COR-L47 (cell line): Measurements from ENCODE around the gene SCN1B.
A peak's percentile ranks its signal among the peaks of the same experiment; 100 is the strongest.
"Not testable (repeated sequence)": the region's sequence is repeated elsewhere in the genome, so short reads cannot be mapped to it uniquely, and the experiment has no call there.

ENCODE experiments used
- DNase-seq: peaks from one replicate; lab custom pipeline; 2025; lab: John Stamatoyannopoulos, UW

SCN1B gene

GRCh38 chr19:35000647-35001501 lies 29.4 kb upstream of the SCN1B start:
- DNase-seq, result peak; percentile 10

GRCh38 chr19:35002037-35002535 lies 28.2 kb upstream of the SCN1B start:
- no peak for DNase-seq

- DNase-seq, result no peak
These were observed 25.6 kb upstream of the SCN1B start for GRCh38 chr19:35004517-35005255.

GRCh38 chr19:35005256-35005977 lies 24.9 kb upstream of the SCN1B start:
- no peak for DNase-seq

DNA sequence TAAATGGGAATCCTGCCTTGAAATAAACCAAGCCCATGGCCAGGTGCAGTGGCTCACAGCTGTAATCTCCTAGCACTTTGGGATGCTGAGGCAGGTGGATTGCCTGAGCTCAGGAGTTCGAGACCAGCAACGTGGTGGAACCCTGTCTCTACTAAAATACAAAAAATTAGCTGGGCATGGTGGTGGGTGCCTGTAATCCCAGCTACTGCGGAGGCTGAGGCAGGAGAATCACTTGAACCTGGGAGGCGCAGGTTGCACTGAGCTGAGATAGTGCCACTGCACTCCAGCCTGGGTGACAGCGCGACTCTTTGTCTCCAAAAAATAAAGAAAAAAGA lies 24.3 kb upstream of the SCN1B start:
- DNase-seq, result not testable (repeated sequence)

GRCh38 chr19:35006342-35006998 lies 23.8 kb upstream of the SCN1B start:
- peak; percentile 5 for DNase-seq

DNA sequence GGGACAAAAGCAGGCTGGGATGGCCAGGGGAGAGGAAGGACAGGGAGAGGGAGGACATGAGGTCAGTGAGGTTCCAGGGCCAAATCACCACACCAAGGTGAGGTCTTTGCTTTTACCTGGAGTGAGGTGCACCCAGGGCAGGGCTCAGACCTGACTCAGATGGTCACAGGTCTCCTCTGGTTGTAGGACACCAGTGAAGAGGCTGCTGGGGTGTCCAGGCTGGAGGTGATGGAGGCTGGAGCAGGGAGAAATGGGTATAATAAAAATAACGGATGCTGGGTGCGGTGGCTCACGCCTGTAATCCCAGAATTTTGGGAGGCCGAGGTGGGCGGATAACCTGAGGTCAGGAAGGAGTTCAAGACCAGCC lies 23.3 kb upstream of the SCN1B start:
- DNase-seq, result no peak

- DNase-seq, result not testable (repeated sequence)
These were observed 22.8 kb upstream of the SCN1B start for GRCh38 chr19:35007427-35007826.

DNA sequence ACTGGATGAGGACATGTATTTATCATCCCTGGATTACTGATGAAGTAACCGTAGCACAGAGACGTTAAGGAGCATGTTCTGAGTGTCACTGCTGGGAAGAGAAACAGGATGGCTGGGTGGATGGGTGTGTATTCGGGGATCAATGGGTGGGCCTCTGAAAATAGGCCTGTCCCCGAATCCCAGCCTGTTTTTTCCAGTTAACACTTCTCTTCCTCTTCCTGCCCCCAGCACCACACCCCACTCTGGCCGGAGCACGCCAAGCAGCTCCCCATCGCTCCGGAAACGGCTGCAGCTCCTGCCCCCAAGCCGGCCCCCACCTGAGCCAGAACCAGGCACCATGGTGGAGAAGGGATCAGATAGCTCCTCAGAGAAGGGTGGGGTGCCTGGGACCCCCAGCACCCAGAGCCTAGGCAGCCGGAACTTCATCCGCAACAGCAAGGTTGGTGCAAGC lies 21.4 kb upstream of the SCN1B start:
- no peak for DNase-seq

DNA sequence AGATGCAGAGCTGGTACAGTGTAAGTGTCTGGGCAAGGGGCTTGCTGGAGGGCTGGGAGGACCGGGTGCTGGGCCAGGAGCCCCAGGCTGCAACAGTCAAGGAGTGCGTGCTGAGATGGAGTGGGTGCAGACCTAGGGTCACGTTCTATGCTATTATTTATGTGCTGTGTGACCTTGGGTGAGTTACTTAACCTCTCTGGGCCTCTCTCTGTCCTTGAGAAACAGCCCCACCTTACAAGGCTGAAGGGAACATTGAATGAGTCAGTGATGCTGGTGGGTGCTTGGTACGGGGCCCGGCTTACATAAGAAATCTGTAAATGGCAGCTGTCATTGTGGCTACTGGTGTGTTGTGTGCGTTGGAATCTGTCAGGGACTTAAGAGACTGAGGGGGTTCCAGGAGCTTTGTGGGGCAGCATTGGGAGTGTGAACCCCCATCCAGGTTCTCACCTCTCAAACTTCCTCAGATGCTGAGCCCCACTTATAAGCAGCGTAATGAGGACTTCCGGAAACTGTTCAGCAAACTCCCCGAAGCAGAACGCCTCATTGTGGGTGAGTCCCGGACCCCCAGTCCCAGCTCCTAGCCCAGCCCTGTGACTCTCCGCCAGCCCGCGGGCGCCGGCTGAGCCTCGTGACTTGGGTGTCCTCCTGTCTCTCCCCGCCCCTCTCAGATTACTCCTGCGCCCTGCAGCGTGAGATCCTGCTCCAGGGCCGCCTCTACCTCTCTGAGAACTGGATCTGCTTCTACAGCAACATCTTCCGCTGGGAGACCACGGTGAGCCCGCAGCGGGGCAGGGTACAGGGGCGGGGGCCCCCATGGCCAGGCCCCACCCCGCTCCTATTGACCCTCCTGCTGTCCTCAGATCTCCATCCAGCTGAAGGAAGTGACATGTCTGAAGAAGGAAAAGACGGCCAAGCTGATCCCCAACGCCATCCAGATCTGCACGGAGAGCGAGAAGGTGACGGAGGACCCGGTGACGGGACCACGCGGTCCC lies 20.6 kb upstream of the SCN1B start:
- no peak for DNase-seq

DNA sequence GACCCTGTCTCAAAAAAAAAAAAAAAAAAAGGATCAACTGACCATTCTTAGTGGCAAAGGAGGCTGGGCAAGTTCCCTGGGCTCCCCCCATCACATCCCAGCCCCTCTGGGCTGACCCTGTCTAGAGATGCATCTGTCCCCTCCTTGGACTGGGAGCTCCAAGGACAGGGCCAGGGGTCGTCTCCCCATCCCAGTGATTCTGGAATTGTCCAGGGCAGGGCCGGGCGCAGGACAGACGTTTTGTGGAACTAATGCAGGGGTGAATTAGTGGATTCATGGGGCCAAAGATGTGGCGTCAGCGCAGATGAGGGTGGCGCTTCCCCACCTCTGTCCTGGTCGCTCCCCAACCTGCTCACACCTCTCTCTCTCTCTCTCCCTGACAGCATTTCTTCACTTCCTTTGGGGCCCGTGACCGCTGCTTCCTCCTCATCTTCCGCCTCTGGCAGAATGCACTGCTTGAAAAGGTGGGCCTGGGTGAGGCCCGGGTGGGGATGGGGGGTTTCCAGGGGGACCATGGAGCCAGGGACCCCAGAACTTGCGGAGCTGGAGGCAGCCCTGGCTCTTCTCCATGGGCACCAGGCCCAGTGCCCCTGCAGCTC lies 19.1 kb upstream of the SCN1B start:
- no peak for DNase-seq

DNA sequence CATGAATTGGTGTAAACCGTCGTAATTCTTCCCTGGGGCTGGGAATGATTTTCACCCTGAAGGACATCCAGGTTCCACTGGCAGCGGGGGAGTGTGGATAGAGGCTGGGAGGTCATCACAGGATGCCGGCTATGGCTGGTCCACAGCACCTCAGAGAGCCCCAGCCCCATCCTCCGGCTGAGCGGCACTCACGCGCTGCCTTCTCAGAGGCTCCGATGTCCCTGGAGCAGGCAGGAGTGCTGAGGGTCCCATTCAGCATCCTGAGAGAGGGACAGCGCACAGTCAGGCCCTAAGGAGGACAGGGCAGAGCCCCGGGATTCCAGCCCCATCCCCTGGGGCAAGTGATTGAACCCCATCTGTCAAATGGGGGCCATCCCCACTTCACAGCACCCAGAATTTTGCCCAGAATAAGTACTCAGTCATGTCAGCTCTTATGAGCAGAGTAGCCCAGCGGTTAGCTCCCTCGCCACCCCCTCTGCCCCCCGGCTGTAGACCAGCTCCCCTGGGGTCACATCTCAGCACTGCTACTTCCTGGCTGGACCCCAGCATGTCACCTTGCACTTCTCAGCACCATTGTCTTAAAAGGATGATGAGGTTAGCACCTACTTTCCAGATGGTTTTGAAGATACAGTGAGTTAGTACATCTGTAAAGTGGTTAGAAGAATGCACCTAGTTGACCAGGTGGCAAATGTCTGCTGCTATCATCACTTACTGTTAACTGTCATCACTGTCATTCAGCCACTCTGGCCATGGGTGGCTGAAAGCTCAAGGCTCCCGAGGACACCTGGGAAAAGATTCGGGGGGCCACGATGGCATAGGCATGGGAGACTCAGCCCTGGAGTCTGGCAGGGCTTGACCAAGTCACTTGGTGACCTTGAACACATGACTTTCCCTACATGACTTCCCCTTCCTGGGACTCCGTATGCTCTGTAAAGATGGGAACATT lies 18.3 kb upstream of the SCN1B start:
- DNase-seq, result no peak

DNA sequence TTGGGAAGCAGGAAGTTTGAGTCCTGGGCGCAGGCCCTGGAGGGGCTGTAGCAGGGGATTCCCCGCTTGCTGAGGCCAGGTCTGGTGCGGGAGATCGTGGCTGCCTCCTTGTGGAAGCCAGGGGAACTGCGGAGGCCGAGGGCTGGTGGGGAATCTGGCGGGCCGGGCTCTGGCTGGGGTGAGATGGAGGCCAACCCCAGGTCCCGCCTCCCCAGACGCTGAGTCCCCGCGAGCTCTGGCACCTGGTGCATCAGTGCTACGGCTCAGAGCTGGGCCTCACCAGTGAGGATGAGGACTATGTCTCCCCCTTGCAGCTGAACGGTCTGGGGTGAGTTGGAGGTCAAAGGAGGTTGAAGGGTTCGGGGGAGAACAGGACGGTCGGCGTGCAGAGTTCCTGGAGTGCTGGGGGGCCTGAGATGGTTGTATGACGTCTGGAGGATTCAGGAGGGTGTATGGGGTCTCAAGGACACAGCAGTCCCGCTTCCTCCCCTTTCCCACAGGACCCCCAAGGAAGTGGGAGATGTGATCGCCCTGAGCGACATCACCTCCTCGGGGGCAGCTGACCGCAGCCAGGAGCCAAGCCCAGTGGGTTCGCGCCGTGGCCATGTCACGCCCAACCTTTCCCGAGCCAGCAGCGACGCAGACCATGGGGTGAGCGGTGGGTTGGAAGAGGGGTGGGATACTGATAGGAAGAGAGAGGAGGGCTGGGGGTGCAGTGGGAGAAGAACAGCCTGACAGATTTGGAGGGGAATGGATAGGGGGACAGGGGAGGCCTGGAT lies 17.0 kb upstream of the SCN1B start:
- no peak for DNase-seq

- DNase-seq, result no peak
These were observed 16.2 kb upstream of the SCN1B start for GRCh38 chr19:35013820-35014754.

DNA sequence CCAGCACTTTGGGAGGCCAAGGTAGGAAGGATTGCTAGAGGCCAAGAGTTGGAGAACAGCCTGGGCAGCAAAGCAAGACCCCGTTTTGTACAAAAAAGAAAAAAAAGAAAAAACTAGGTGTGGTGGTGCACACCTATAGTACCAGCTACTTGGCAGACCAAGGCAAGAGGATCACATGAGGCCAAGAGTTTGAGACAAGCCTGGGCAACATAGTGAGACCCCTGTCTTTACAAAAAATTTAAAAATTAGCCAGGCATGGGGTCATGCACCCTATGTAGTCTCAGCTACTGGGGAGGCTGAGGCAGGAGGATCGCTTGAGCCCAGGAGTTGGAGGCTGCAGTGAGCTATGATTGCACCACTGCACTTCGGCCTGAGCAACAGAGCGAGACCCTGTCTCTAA lies 15.5 kb upstream of the SCN1B start:
- not testable (repeated sequence) for DNase-seq

- DNase-seq, result no peak
These were observed 14.9 kb upstream of the SCN1B start for GRCh38 chr19:35015270-35015953.

DNA sequence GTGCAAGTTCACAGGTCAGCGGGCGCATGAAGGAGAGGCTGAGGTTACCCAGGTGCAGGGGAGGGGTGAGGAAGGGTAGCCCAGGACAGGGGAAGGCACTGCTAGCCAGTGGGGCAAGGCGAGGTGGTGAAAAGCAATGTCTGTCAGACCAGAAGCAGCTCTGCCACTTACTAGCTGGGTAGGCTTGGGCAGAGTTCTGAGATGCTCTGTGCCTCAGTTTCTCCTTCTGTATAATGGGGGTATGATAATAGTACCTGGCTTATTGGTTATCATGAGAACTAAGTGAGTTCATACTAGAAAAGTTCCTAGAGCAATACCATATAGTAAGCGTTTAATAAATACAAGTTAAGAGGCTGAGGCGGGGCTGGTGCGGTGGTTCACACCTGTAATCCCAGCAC lies 14.3 kb upstream of the SCN1B start:
- DNase-seq, result no peak
